Endothelial cell of umbilical vein (primary cell): ENCODE data around the gene ZNF735. TPM values are rescaled to one million over a fixed set of nuclear protein-coding genes. Genes with fewer than 3 reads are reported as not detected.

Experiments used
- BruUV-seq: library from RNA; stranded (reverse); fragments of 400-500 nt; replicated peaks from 2 replicates; lab custom pipeline; 2021; lab: Mats Ljungman, UMichigan
- CTCF ChIA-PET: fragments of 300-600, 350-600 bp; sonication (Branson Sonifier 250); formaldehyde crosslinking; loops from one replicate; lab custom pipeline; 2021; ENCODE audit warnings: antibody characterized with exemption, inconsistent platforms; lab: Charles Lee
- POLR2A ChIA-PET: fragments of 300-600, 350-600 bp; sonication (Branson Sonifier 250); formaldehyde crosslinking; loops from one replicate; lab custom pipeline; 2021; ENCODE audit warnings: antibody characterized with exemption, inconsistent platforms; lab: Charles Lee
- DNase-seq: peaks from one replicate; pipeline ENCODE4 v3.0.0-alpha.2; 2011; ENCODE audit warnings: low read depth, low spot score
- FAIRE-seq: peaks from 2 replicates; lab custom pipeline; 2011; peaks lifted over from hg19 to GRCh38; lab: Jason Lieb, UNC
- H2AFZ ChIP-seq: 2 replicates; pipeline ENCODE4 v1.6.0; 2012; ENCODE audit warnings: low read depth, low read length, control low read depth, inconsistent platforms
- H3K27ac ChIP-seq: 2 replicates; pipeline ENCODE4 v1.5.1; 2011; ENCODE audit warnings: low read depth, mild to moderate bottlenecking, control low read depth, low read length, moderate library complexity; ENCODE audit not compliant: insufficient read depth
- H3K27me3 ChIP-seq, 2 experiments: 2 replicates each; pipeline versions ENCODE4 v1.6.0 to v1.6.1; 2011; ENCODE audit warnings: low read length in 2 of 2, mixed read lengths in 1 of 2; ENCODE audit not compliant: control insufficient read depth in 2 of 2, insufficient read depth in 2 of 2
- H3K36me3 ChIP-seq, 2 experiments: 2 replicates in 1 of 2; 3 replicates in 1 of 2; pipeline ENCODE4 v1.5.1; 2011; ENCODE audit warnings: low read length in 2 of 2, mild to moderate bottlenecking in 1 of 2, moderate library complexity in 1 of 2; ENCODE audit not compliant: control insufficient read depth in 2 of 2, insufficient read depth in 2 of 2; ENCODE audit errors: extremely low read depth in 1 of 2
- H3K4me1 ChIP-seq: 3 replicates; pipeline ENCODE4 v1.5.1; 2011; ENCODE audit warnings: mild to moderate bottlenecking, low read length; ENCODE audit not compliant: control insufficient read depth, insufficient read depth; ENCODE audit errors: extremely low read depth
- H3K4me2 ChIP-seq: 2 replicates; pipeline ENCODE4 v1.6.1; 2011; ENCODE audit warnings: low read length, control low read depth, mixed read lengths; ENCODE audit not compliant: insufficient read depth
- H3K4me3 ChIP-seq, 3 experiments: fragments of 200-600 bp in 1 of 3; sonication (generic), shearing (Covaris generic) in 1 of 3; replicated peaks in 1 of 3; 2 replicates each; pipeline ENCODE4 v1.5.1; 2011 to 2016; ENCODE audit warnings: control low read depth in 3 of 3, low read length in 3 of 3, mild to moderate bottlenecking in 2 of 3, inconsistent platforms in 1 of 3, low read depth in 1 of 3, moderate library complexity in 1 of 3; ENCODE audit not compliant: insufficient read depth in 1 of 3
- H3K79me2 ChIP-seq: 2 replicates; pipeline ENCODE4 v1.6.0; 2012; ENCODE audit warnings: low read length, inconsistent platforms; ENCODE audit not compliant: control insufficient read depth, insufficient read depth
- H3K9ac ChIP-seq: replicated peaks from 2 replicates; pipeline ENCODE3; 2011; ENCODE audit warnings: low read length, control low read depth; ENCODE audit not compliant: insufficient read depth; ENCODE audit errors: extremely low read depth
- H3K9me1 ChIP-seq: replicated peaks from 3 replicates; pipeline ENCODE4 v1.6.0; 2011; ENCODE audit warnings: mild to moderate bottlenecking, low read length; ENCODE audit not compliant: control insufficient read depth, insufficient read depth; ENCODE audit errors: extremely low read depth
- H3K9me3 ChIP-seq: replicated peaks from 2 replicates; pipeline ENCODE4 v1.5.1; 2012; ENCODE audit warnings: low read length, inconsistent platforms; ENCODE audit not compliant: control insufficient read depth, insufficient read depth
- H4K20me1 ChIP-seq: replicated peaks from 2 replicates; pipeline ENCODE3; 2011; ENCODE audit warnings: mild to moderate bottlenecking, low read length; ENCODE audit not compliant: control insufficient read depth, insufficient read depth; ENCODE audit errors: extremely low read depth
- CTCF ChIP-seq, 2 donors: IDR thresholded peaks; 1 replicate in 1 of 2; 2 replicates in 1 of 2; pipeline ENCODE4 v1.5.1; 2011; ENCODE audit warnings: low read length in 2 of 2, mild to moderate bottlenecking in 2 of 2, moderate library complexity in 2 of 2, control low read depth in 1 of 2, inconsistent platforms in 1 of 2, low read depth in 1 of 2; ENCODE audit not compliant: insufficient read depth in 1 of 2; ENCODE audit errors: extremely low read depth in 1 of 2
- EZH2 ChIP-seq: IDR thresholded peaks from 2 replicates; pipeline ENCODE4 v1.6.1; 2012; ENCODE audit warnings: borderline replicate concordance, low read depth, mild to moderate bottlenecking, moderate library complexity, low read length, inconsistent platforms; ENCODE audit not compliant: severe bottlenecking
- FOS ChIP-seq: IDR thresholded peaks from 2 replicates; pipeline ENCODE4 v1.6.1; 2011; ENCODE audit warnings: mild to moderate bottlenecking, low read length, moderate library complexity, borderline replicate concordance; ENCODE audit not compliant: insufficient read depth
- GATA2 ChIP-seq: IDR thresholded peaks from 2 replicates; pipeline ENCODE4 v1.7.0; 2011; ENCODE audit warnings: low read depth, mild to moderate bottlenecking, moderate library complexity, mixed read lengths, low read length; ENCODE audit not compliant: insufficient read length, insufficient read depth
- JUN ChIP-seq: IDR thresholded peaks from 2 replicates; pipeline ENCODE4 v1.6.1; 2011; ENCODE audit warnings: borderline replicate concordance, low read depth; ENCODE audit not compliant: insufficient read length, insufficient read depth
- MAX ChIP-seq: IDR thresholded peaks from 2 replicates; pipeline ENCODE4 v1.6.1; 2011; ENCODE audit not compliant: insufficient read depth, insufficient read length
- MYC ChIP-seq: IDR thresholded peaks from one replicate; pipeline ENCODE4 v1.6.1; 2011; ENCODE audit warnings: mild to moderate bottlenecking, low read depth, low read length
- POLR2A ChIP-seq: IDR thresholded peaks from 2 replicates; pipeline ENCODE4 v1.6.1; 2012; ENCODE audit warnings: low read depth, mild to moderate bottlenecking, control low read depth, low read length
- POLR2AphosphoS5 ChIP-seq: IDR thresholded peaks from 2 replicates; pipeline ENCODE4 v1.6.1; 2012; ENCODE audit warnings: low read depth, mild to moderate bottlenecking, control low read depth, low read length, moderate library complexity; ENCODE audit not compliant: insufficient read depth
- dilution Hi-C: fragments of 300-500 bp; cut with MboI; formaldehyde crosslinking; loops from one replicate; pipeline ENCODE4 v1.15.0; 2019; ENCODE audit warnings: low sequenced_read_pairs; ENCODE audit not compliant: extremely low pct_ligation_motif_present
- intact Hi-C: fragments of 100-400 bp; cut with micrococcal nuclease; formaldehyde crosslinking; loops from one replicate; pipeline ENCODE4 v1.10.0; 2022
- polyA plus RNA-seq, 4 experiments: library from polyadenylated mRNA; depleted of rRNA in 3 of 4; stranded (reverse) in 3 of 4; unstranded in 1 of 4; fragments of >200 nt; gene quantifications; 2 replicates each; pipeline versions ENCODE4 v1.2.1 to v1.2.3, GENCODE V29; 2011 to 2012; ENCODE audit warnings: missing spikeins in 1 of 4
- total RNA-seq: library from RNA; stranded (reverse); gene quantifications from 2 replicates; pipeline ENCODE4 v1.2.3, GENCODE V29; 2021

ZNF735 gene
- total and polyA plus RNA-seq, 2 donors (not counting 3 experiments of a cell fraction or from before 2014, with no cell fraction given) = not detected

- no peak overlapping the region for H3K9ac ChIP-seq
- no peaks in the 10 kb centered on the region for H3K4me1 ChIP-seq
- BruUV-seq = no TSS peak
- FAIRE-seq = no peak
- dilution Hi-C loops (no loop called here), intact Hi-C loops (no loop called here)
- CTCF ChIA-PET = no interaction called here
- TF ChIP-seq MYC = no peak
- TF ChIP-seq MAX = no peak
- TF ChIP-seq CTCF (IDR thresholded peaks at IDR 0.05; ENCODE audit: extremely low read depth in 1 of 2, insufficient read depth in 1 of 2, low read depth in 1 of 2, low read length in 2 of 2) = no peak
- TF ChIP-seq GATA2 = no peak
- TF ChIP-seq POLR2AphosphoS5 = no peak
- TF ChIP-seq EZH2 = no peak
- no peak for TF ChIP-seq JUN
- no peak for TF ChIP-seq POLR2A
- no peak for TF ChIP-seq FOS
- H3K27ac ChIP-seq = no peak overlapping the region
- no peak overlapping the region for H3K4me2 ChIP-seq
- no peaks in the 10 kb centered on the region for H4K20me1 ChIP-seq
- no peak for DNase-seq
- no peaks in the 10 kb centered on the region for H3K79me2 ChIP-seq
- H3K36me3 ChIP-seq = no peaks in the 10 kb centered on the region
- no peak overlapping the region for H2AFZ ChIP-seq
- POLR2A ChIA-PET = no interaction called here
- peaks cover 2% of the 10 kb centered on the region for H3K9me3 ChIP-seq
- no peaks in the 10 kb centered on the region for H3K9me1 ChIP-seq
- H3K4me3 ChIP-seq = no peak overlapping the region
- H3K27me3 ChIP-seq = no peaks in the 10 kb centered on the region
These were observed 24.8 kb upstream of the ZNF735 start for GRCh38 chr7:64182036-64182790.
